Coronary artery (tissue), 2 donors: Measurements from ENCODE around the gene ADAMTS6.

ENCODE experiments used
- DNase-seq: peaks from one replicate; pipeline ENCODE4 v3.0.0-alpha.2; 2017; ENCODE audit warnings: low spot score
- H3K27ac ChIP-seq, 2 donors: fragments of 200-600 bp; sonication (generic); one replicate each; pipeline ENCODE4 v1.5.1; 2016 to 2019
- H3K4me3 ChIP-seq: fragments of 200-600 bp; sonication (generic); 2 replicates; pipeline ENCODE4 v1.5.1; 2016; ENCODE audit warnings: mild to moderate bottlenecking, moderate library complexity
- CTCF ChIP-seq: fragments of 200-600 bp; sonication (generic); IDR thresholded peaks from one replicate; pipeline ENCODE4 v1.5.1; 2019; ENCODE audit warnings: antibody characterized with exemption

ADAMTS6 gene

GRCh38 chr5:65252977-65253376 is 228.7 kb downstream of the ADAMTS6 start:
- no peak for TF ChIP-seq CTCF
- Histone ChIP-seq H3K27ac (no peak overlapping the region), H3K4me3 (no peak overlapping the region)
- DNase-seq: no peak

DNA sequence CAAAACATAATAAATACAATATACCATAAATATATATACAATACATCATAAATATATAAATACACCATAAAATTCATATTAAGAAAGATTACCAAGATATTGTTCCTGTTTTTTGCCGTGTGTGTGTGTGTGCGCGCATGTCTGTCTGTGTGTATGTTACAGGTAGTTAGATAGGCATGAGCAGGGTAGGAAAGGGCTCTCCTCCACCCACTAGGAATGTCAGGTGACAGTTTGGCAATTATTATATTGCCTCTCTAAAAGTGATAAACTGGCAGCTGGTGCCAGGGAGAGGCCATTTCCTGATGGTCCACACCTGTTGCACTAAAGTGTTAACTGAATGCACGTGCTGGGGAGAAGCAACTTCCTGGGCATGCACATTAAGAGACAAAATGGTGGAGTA is 232.8 kb downstream of the ADAMTS6 start:
- Histone ChIP-seq H3K27ac (no peak overlapping the region), H3K4me3 (no peak overlapping the region)
- no peak for TF ChIP-seq CTCF
- DNase-seq: no peak

DNA sequence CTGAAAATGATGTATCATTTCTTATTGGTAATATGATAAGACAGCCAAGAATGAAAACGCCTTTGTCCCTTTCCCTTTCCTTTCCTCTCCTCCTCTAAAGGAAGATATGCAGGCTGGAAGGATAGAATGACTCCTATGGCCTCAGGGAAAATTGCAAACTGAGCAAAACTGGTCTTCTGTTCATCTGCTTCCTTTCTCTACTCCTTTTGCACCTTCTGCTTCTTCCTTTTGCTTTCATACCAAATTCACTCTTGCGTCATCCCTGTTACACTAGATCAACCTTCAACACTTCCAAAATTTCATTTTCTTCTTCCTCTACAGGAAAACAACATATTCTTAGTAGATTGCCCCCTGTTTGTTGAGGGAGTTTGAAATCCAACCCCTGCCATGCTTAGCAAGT is 234.1 kb downstream of the ADAMTS6 start:
- H3K4me3 ChIP-seq: no peak overlapping the region
- no peak for TF ChIP-seq CTCF
- no peak overlapping the region for H3K27ac ChIP-seq
- DNase-seq: no peak

GRCh38 chr5:65246741-65247140 is 235.0 kb downstream of the ADAMTS6 start:
- no peak for DNase-seq
- TF ChIP-seq CTCF: no peak
- Histone ChIP-seq H3K4me3 (no peak overlapping the region), H3K27ac (no peak overlapping the region)

GRCh38 chr5:65244031-65244430 is 237.7 kb downstream of the ADAMTS6 start:
- no peak for DNase-seq
- no peak overlapping the region for H3K4me3 ChIP-seq
- TF ChIP-seq CTCF: no peak
- no peak overlapping the region for H3K27ac ChIP-seq

DNA sequence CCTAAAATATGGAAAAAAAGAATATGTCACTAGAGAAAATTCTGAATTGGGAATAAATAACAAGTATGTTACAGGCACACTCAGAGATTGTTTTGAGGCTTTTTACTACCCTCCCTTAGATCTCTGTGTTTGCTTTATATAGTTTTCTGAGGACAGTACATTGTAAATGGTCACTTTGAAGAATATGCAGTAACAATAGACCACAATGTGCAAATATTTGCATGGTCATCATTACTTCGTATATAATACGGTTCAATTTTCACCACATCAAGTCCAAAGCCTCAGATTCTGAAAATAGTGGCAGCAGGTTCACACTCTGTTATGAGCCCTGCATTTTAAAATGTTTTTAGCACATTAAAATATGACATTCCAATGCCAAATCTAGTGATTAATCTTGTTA is 238.6 kb downstream of the ADAMTS6 start:
- H3K4me3 ChIP-seq: no peak overlapping the region
- no peak for TF ChIP-seq CTCF
- DNase-seq: no peak
- no peak overlapping the region for H3K27ac ChIP-seq

- TF ChIP-seq CTCF: no peak
- no peak for DNase-seq
- H3K27ac ChIP-seq: no peak overlapping the region
- no peak overlapping the region for H3K4me3 ChIP-seq
Observed at GRCh38 chr5:65229841-65230240, 251.9 kb downstream of the ADAMTS6 start.
